ENCODE results near the gene FAM185A.
"Not testable (repeated sequence)": the region's sequence is repeated elsewhere in the genome, so short reads cannot be mapped to it uniquely, and the experiment has no call there.

The FAM185A gene

DNA sequence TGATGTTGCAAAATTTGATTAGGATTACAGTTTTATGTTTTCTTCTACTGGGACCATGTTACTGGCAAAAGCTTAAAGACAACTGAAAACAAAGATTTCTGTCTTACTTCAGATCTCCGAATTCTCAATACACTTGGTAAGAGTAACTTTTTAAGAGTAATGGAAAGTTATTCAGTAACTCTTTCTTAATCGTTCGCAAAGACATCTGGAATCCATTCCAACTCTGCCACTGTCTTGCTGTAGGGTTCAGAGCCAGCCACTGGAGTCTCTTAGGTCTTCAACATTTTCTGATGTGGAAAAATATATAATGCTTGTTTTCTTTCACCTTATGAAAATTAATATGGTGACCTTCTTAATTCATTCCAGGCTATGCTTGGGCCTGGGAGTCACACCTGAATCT is 29.9 kb downstream of the FAM185A start:
- DNase-seq (ENCODE audit: low read depth): not testable (repeated sequence)

DNA sequence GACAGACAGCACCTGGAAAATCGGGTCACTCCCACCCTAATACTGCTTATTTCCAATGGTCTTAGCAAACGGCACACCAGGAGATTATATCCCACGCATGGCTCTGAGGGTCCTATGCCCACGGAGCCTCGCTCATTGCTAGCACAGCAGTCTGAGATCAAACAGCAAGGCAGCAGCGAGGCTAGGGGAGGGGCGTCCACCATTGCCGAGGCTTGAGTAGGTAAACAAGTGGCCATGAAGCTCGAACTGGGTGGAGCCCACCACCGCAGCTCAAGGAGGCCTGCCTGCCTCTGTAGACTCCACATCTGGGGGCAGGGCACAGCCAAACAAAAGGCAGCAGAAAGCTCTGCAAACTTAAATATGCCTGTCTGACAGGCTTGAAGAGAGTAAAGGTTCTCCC is 32.1 kb downstream of the FAM185A start:
- DNase-seq (ENCODE audit: low read depth): not testable (repeated sequence)

DNA sequence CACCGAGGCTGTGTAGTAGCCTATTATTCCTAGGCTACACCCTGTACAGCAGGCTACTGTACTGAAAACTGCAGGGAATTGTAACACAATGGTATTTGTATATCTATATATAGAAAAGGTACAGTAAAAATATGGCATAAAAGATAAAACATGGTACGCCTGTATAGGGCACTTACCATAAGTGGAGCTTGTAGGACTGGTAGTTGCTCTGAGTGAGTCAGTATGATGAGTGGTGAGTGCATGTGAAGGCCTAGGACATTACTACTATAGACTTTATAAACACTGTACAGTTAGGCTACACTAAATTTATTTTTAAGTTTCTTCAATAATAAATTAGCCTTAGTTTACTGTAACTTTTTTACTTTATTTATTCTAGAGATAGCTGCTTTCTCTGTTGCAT is 40.0 kb downstream of the FAM185A start:
- DNase-seq (ENCODE audit: low read depth): not testable (repeated sequence)

DNA sequence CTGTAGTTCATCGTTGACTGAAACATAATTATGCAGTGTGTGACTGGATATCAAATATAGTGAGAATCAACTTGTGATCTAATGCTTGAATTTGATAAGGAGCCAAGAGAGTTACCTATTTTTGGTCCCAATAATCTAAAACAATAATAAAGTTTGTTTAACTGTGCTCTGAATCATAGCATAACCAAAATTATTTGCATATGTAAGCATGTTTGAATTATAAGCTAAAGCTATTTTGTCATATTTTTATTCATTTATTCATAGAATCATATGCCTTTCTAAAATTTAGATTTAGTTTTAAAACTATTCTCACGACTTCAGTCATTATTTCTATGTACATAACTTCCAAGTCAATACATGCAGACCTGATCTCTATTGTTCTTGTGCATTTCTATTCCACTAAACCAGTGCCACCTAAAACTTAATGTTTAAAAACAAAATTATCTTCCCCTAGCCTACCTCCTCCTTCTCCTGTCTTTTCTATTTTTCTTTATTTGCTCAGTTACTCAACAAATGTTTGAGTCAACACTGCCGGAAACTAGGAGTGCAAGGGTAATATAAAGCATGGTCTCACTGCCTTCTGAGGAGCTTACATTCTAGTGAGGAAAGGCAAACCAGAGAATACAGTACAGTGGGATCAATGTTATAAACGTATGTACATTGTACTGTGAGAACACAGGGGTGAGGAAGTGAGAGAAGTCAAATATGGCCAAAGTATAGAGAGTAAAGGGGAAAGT is 41.7 kb downstream of the FAM185A start:
- DNase-seq (ENCODE audit: low read depth): not testable (repeated sequence)

DNA sequence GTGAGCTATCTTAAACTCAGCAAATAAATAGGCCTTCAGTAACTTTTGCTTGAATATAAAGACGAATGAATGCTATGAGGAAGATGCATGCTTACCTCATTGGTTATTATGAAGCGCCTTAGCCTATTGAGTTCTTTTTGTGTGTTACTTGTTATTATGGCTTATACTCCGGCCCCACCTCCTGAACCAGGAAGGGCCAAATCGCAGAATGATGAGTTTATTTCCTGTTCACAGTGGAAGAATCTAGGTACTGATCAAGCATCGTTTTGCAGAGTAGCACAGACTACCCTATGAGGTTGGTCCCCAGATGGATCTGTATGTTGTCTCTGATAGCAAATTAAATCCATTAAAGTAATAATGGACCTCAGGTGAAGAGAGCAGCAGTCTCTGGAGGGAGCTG is 42.6 kb downstream of the FAM185A start:
- not testable (repeated sequence) for DNase-seq (ENCODE audit: low read depth)

DNA sequence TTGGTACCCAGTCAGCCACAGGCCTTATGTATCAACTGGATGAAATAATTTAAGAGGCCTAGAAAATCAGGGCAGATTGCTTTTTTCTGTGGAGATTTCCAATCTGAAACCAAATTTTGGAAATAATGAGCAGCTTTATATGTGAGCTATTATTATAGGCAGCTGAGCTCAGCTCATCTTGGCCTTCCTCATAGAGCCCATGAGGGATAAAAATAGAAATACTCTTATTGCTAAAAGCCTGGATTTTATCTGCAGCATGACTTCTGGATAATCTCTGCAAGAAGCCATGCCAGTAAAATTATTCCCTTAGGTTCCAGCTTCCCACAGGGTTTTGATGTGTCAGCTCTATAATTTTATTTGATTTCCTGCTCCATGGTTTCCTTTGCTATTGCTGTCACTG is 43.0 kb downstream of the FAM185A start:
- not testable (repeated sequence) for DNase-seq (ENCODE audit: low read depth)

DNA sequence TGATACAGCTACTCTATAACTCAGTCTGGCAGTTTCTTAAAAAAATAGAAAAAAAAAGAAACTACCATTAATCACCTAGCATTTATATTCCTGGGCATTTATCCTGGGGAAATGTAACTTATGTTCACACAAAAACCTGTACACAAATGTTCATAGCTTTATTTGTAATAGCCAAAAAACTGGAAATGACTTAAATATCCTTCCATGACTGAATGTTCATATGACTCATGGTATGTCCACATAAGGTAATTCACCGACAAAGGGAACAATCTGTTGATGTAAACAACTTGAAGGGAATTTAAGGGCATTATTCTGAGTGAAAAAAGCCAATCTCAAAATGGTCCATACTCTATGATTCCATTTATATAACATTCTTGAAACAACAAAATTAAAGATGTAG is 45.8 kb downstream of the FAM185A start:
- DNase-seq (ENCODE audit: low read depth): not testable (repeated sequence)

DNA sequence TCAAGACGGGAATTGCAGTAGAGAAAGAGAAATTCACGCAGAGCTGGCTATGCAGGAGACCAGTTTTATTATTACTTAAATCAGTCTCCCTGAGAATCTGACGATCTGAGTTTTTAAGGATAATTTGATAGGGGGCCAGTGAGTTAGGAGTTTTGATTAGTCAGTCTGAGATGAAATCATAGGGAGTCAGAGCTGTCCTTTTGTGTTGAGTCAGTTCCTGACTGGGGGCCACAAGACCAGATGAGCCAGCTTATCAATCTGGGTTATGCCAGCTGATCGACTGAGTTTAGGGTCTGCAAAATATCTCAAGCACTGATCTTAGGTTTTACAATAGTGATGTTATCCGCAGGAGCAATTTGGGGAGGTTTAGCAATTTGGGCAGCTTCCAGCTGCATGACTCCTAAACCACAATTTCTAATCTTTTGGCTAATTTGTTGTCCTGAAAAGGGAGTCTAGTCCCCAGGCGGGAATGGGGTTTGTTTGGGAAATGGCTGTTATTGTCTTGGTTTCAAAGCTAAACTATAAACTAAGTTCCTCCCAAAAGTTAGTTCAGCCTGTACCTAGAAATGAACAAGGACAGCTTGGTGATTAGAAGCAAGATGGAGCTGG is 47.3 kb downstream of the FAM185A start:
- not testable (repeated sequence) for DNase-seq (ENCODE audit: low read depth)

DNA sequence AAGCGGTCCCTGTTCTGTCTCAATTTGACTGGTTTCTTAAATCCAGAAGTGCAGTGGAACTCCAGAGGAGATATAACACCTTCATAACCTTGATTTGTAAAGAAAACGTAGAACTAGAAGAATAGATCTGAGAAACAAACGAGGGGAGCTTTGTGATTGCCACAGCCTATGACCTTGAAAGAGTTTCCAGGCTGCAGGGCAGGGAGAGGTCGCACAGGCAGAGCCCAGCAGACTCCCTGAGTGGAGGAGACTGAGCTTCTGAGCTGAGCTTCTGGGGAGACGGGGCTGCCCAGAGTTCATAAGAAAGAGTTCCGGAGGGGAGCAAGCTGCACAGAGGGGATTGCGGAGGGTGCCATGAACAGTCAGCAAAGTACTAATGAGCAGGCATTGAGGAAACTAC is 57.8 kb downstream of the FAM185A start:
- no peak for DNase-seq (ENCODE audit: low read depth)

DNA sequence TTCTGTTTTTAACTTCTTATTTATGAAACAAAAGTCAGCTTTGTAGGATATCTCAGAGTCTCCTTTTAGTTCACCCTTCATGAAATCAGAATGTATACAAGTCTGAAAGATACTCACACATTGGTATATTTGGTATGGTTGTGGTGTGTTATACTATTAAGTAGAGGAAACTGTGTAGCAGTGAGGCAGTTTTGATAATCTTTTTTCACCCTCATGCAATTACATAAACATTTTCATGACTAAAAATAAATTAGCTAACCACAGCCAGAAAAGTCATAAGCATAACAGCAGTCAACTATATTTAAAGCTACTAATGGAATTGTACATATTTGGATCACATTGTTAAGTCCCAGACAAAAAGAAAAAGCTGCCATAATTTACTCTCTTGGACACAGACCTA is 62.1 kb downstream of the FAM185A start:
- DNase-seq (ENCODE audit: low read depth): no peak

DNA sequence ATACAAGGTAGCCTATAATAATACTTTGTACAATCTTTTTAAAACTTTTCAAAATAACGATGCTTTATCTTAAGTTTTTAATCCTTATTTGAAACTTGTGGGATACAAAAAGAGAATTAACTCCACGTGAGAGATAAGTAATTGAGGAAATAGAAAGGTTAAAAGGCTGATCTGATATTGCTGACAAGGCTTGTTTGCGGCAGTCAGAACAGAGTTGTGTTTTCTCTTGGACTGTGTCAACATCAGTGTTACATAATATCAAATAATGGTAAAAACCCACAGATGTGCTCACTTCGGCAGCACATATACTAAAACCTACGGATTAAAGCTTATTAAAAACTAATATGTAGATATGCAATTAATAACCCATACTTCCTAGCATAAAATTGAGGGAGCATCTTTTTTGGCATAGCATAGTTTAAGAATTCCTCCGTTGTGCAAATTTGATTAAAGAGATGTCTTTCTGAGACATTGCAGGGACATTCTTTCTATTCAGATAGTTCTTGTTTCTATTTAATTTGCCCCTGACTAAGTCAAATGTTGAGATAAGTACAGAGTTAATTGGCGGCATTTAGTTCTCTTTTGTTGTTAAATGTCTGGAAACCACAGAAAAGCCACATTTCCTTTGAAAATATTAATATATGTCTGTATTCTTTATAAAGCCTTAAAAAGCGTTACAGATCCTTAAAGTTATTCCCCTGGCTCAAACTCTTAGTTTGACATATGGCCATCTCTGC is 63.3 kb downstream of the FAM185A start:
- DNase-seq (ENCODE audit: low read depth): no peak

DNA sequence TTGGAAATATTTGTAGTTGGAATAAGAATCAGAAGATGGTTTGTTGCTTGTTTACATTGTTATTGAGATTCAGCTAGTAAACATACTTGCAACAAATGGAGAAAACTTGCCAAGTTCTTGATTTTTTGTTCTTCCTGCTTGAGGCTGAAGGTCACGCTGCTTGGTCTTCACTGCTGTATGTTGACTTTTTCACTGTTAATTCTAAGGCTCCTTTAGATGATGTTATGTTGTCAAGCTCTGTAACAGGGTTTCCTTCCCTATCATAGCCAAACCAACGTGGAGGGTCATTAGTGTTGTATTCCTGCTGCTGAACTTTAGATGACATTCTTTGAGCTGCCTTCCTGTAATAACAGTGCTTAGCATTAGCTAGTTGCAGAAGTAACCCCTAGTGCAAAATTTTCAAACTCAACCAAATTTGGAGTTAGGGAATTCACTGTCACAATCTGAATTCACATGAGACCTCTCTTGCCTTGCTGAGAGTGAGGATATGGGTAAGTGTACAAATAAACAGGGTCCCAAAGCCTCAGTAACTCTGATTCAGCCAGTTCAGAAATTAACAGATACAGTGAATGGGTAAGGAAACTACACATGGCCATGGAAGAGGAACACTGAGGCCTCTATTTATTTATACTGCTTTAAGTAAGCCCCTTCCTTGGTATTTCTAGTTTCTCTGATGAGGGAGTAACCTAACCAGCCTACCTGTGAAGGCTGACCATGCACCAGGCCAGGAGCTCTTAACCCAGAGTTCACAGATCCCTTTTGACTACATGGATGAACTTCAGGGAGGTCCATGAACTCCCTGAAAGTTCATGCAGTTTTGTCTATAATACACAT is 64.6 kb downstream of the FAM185A start:
- no peak for DNase-seq (ENCODE audit: low read depth)

DNA sequence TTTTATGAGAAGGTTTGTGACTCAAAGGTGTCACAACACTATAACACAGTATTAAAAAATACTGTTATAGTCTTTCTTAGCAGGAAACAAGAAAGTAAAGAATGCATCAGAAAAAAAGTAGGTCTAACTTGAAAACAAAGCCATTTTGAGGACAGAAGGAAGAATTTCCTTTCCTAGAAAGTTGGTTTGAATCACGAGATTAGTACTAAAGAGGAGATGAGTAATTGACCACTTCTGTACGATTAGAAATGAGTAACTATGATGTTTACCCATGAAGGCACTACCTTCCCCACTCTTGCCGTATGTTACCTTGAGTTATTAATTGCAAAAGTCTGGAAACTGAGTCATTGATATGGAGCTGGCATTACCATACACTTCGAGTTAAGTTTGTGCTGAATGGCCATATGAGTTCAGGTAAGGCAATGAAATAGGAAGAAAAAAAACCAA is 65.2 kb downstream of the FAM185A start:
- DNase-seq (ENCODE audit: low read depth): no peak

DNA sequence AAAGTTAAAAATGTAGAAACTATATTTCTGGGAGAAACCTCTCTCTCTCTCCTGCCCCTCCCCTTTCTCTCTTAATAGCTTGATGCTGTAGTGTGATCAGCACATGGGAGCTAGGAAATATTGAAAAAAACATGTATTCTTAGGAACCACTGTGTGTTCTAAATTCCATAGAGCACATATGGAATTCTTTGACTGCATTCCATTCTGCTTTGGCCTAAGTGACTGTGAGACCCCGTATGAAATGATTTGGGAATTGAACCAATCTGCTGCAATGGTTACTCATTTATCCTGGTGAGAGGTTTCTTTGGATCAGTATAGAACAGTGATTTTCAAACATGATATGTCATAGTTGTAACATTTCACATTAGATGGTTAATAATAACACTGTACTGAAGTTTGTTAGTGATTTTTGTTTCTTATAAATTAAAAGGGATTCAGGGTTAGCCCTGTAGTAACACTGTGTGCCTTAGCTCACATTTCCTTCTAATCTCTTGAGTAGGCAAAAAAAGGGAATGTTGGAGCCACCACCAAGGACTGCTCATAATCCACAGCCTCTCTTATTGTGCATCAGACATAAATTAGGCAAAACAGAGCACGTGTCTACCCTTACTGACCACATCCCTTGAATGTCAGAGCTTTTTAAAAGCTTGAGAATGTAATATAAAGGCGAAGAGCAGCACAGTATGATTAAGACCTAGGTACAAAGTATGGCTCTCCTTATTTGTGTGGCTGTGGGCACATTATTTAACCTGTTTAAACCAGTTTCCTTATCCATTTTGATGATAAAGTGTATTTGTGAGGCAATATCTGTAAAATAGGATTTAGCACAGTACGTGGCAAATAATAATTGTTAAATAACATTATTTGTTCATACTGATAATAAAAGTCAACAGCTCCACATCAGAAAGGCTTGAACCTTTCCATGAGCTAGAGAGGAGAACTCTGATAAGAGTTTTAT is 69.1 kb downstream of the FAM185A start:
- no peak for DNase-seq (ENCODE audit: low read depth)

DNA sequence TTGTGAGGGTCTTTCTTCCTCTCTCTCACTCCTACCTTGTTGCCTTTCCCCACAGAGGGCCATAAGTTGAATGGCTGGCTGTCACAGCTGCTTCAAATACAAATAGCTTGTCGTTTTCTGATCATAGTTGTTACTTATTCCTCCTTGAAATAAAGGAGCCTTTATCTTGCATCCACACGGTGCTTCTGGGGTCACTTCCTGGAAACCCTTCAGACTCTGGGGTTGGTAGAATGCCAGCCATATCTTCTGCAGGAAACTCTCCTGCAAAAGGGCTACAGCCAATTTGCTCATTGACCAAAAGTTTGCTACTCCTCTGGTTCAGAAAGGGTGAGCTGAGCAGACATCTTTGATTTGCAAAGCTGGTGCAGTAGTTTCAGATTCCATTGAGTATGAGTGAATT is 70.4 kb downstream of the FAM185A start:
- no peak for DNase-seq (ENCODE audit: low read depth)

DNA sequence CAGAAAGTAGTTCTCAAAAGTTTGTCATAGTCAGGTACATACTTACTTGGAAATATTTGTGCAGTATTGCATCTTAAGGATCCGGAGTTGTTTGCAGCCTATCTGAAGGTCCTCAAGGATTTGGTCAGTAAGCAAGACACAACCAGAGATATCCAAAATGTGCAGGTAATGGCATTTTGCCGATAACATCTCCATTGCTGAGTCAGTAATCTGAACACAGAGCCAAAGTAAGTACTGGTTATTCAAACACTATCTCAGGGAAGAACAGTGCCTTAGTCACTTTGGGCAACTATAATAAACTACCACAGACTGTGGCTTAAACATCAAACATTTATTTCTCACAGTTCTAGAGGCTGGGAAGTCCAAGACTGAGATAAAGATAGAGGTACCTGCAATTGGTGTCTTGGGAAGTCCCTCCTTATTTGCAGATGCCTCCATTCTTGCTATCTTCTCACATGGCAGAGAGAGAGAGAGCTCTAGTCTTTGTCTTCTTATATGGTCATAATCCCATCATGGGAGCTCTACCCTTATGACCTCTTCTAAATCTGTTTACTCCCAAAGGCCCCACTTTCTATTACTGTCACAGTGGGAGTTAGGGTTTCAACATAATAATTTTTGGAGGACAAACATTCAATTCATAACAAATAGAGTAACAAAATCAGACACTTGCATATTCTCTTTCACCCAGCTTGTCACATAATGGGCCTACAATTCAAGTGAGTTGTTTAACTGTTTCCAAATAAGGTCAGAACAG is 73.4 kb downstream of the FAM185A start:
- DNase-seq (ENCODE audit: low read depth): no peak

DNA sequence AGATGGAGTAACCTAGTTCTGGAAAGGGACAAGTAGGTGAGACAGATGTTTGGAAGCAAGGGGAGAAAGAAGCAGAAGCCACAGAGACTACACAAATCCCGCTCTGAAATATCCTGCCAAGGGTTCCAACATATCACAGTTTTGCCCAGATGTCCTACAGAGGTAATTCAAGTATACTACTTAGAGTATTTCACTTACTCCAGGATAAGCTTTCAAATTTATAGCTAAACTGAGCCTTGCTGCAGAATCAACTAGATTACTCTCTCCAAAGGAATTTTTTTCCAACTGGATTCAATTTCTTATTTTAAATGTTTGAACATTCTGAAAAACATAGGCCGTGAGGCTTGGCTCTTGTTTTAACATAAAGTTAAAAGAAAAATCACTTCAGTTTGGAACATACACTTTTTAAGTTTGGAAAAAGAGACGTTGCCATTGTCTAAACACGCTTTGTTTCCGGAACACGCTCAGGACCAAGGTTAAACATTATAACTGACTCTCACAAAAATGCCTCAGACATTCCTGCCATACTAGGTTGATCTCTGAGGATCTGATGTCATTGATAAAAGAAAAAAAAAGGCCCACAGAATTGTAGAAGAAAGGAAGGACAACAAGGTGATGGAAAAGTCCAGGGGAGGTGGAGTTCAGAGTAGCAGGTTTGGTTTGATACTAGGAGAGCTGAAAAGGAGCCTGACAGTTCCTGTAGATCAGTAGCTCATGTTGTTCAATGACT is 74.8 kb downstream of the FAM185A start:
- no peak for DNase-seq (ENCODE audit: low read depth)

DNA sequence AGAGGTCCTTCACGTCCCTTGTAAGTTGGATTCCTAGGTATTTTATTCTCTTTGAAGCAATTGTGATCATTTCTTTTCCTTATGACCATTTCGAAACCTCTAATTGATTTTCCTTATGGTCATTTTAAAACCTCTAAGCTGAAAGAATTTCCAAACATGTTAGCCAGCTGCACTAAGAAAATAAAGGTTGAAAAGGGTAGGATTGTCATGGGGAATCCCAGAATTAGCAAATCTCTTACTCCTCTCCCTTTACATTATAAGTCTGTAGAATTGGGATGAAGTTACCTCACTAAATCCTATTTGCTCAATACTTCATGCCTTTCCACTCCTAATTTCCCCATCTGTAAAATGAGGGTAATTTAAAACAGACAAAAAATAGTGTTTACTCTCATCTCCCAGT is 79.5 kb downstream of the FAM185A start:
- DNase-seq (ENCODE audit: low read depth): no peak

DNA sequence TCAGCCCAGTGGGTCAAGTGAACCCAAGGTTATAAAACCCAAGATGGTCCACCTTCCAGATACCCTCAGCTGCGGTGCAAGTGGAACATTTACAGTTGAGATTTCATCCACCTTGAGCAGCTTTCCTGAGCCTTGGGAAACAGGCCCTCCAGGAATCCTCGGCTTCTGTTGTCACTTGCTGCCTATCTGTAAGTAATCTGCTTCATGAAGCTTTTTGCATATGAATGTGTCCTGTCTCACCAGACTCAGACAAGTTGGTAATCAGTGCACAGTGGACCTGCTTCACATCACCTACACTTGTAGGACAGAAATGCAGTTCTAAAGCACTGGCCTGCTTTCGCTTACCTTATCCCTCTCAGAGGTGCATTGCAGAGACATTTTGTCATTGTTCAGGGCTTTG is 80.3 kb downstream of the FAM185A start:
- DNase-seq (ENCODE audit: low read depth): no peak

DNA sequence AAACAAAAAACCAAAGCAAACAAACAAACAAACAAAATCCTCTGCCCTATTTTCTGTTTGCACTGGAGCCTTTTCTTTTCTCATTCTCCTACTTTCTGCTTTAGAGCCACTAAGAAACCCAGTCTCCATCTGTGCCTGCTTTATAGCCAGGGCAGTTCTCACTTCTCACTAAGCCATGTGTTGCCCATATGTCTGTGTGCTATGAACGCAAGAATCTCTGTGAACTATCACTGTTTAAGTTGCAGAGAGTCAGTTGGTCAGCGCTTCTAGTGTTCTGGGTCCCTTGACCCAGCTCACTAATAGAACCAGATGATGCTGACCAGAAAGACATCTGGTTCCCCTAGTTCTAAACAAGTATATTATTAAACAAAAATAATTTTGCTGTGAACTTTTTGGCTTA is 81.4 kb downstream of the FAM185A start:
- no peak for DNase-seq (ENCODE audit: low read depth)
